Activated B cell treated with CpG ODN at 0.5 μM for 24 hours (primary cell): ENCODE data around the gene FHOD3. TPM values are rescaled to one million over a fixed set of nuclear protein-coding genes. Genes with fewer than 3 reads are reported as not detected.
"Not testable (repeated sequence)": the region's sequence is repeated elsewhere in the genome, so short reads cannot be mapped to it uniquely, and the experiment has no call there.

Experiments used
- ATAC-seq: fragments of 200-7000 bp; cut with Tn5 transposase; one replicate; pipeline ENCODE4 v1.10.0; 2021; ENCODE audit warnings: low read depth, mild to moderate bottlenecking, moderate library complexity
- CTCF ChIA-PET: fragments of 350-600 bp; sonication (Branson Sonifier 250); formaldehyde crosslinking; loops from one replicate; lab custom pipeline; 2021; ENCODE audit warnings: antibody characterized with exemption; lab: Charles Lee
- POLR2A ChIA-PET: fragments of 350-600 bp; sonication (Branson Sonifier 250); formaldehyde crosslinking; loops from one replicate; lab custom pipeline; 2021; ENCODE audit warnings: antibody characterized with exemption; lab: Charles Lee
- DNase-seq: peaks from one replicate; pipeline ENCODE4 v3.0.0; 2022
- H3K27ac Mint-ChIP-seq: one replicate; pipeline ENCODE4 v1.8.0; 2020; ENCODE audit warnings: mixed read lengths
- H3K27me3 Mint-ChIP-seq: one replicate; pipeline ENCODE4 v1.8.0; 2021; ENCODE audit warnings: mixed read lengths
- H3K36me3 Mint-ChIP-seq: one replicate; pipeline ENCODE4 v1.8.0; 2021; ENCODE audit warnings: low read depth, mixed read lengths
- H3K4me1 Mint-ChIP-seq: one replicate; pipeline ENCODE4 v1.8.0; 2021; ENCODE audit warnings: mixed read lengths
- H3K4me3 Mint-ChIP-seq: one replicate; pipeline ENCODE4 v1.8.0; 2020; ENCODE audit warnings: mild to moderate bottlenecking, mixed read lengths
- H3K9me3 Mint-ChIP-seq: one replicate; pipeline ENCODE4 v1.8.0; 2020; ENCODE audit warnings: mixed read lengths
- intact Hi-C: fragments of 100-400 bp; cut with micrococcal nuclease; formaldehyde crosslinking; loops from one replicate; pipeline ENCODE4 v1.15.1; 2024
- total RNA-seq: library from RNA; stranded (reverse); gene quantifications from 2 replicates; pipeline ENCODE4 v1.2.3, GENCODE V29; 2022
- TF ChIP-seq, protein P1 (sequence below): fragments of 200-600 bp; IDR thresholded peaks from one replicate; pipeline ENCODE4 v1.8.0; 2022; ENCODE audit warnings: antibody characterized with exemption, mild to moderate bottlenecking

The FHOD3 gene
- total RNA-seq, 1 donor from 2014 or later: not detected

DNA sequence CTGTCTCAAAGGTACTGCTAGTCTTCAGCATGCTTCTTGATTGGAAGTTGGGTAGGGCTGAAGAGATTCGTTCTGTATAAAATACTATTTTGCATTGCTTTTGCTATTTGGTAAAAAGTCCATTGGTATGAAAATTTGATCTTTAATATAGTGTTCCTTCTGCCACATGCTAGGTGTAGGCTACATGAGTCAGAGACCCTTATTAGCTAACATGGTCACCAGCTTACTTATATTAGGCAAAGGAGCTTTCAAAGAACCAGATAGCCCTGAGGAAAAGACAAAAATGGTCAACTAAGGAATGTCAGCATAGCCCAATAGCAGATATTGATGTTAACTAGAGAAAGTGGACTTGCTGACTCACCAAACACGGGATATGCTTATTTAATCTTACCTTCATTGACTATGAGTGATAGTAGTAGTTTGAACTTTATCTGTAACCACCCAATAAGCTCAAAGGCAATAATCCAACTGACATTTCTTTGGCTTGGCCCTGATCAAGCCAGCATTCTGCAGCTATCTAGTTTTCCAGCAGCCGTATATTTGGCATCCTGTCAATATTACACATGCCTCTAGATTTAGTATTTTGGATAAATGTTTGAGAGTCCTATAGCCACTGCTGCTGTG lies 421.3 kb downstream of the FHOD3 start:
- Mint-ChIP-seq H3K4me1 (no peaks in the 10 kb centered on the region), H3K27ac (no peak overlapping the region), H3K36me3 (no peaks in the 10 kb centered on the region), H3K9me3 (no peaks in the 10 kb centered on the region), H3K4me3 (no peak overlapping the region), H3K27me3 (no peaks in the 10 kb centered on the region)
- DNase-seq: no peak
- ChIA-PET CTCF (no interaction called here), POLR2A (no interaction called here)
- TF ChIP-seq, protein P1, sequence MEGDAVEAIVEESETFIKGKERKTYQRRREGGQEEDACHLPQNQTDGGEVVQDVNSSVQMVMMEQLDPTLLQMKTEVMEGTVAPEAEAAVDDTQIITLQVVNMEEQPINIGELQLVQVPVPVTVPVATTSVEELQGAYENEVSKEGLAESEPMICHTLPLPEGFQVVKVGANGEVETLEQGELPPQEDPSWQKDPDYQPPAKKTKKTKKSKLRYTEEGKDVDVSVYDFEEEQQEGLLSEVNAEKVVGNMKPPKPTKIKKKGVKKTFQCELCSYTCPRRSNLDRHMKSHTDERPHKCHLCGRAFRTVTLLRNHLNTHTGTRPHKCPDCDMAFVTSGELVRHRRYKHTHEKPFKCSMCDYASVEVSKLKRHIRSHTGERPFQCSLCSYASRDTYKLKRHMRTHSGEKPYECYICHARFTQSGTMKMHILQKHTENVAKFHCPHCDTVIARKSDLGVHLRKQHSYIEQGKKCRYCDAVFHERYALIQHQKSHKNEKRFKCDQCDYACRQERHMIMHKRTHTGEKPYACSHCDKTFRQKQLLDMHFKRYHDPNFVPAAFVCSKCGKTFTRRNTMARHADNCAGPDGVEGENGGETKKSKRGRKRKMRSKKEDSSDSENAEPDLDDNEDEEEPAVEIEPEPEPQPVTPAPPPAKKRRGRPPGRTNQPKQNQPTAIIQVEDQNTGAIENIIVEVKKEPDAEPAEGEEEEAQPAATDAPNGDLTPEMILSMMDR: no peak
- ATAC-seq: no peak
- intact Hi-C loops: no loop called here

DNA sequence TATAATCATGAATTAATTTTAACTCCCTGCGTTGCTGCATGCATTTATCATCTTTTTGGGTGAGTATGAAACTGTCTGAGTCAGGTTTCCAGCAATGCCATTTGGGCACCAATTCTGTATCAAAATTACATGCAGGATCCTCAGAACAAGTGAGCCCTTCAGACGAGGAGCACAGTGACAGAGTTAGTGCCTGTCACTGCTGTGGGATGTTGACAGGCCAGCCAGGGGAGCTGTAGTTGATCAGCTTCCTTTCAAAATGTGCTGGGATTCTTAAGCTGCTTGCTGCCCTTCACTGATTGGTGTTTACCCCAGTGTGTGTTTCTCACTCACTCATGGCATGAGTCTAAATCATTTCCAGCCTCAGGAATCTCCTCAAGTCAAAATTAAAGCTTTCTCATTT lies 422.1 kb downstream of the FHOD3 start:
- POLR2A ChIA-PET: no interaction called here
- no peaks in the 10 kb centered on the region for H3K4me1 Mint-ChIP-seq
- TF ChIP-seq, protein P1: no peak
- H3K27me3 Mint-ChIP-seq: no peaks in the 10 kb centered on the region
- CTCF ChIA-PET: no interaction called here
- ATAC-seq (no peak), DNase-seq (no peak)
- no peak overlapping the region for H3K4me3 Mint-ChIP-seq
- H3K36me3 Mint-ChIP-seq: no peaks in the 10 kb centered on the region
- no peaks in the 10 kb centered on the region for H3K9me3 Mint-ChIP-seq
- no peak overlapping the region for H3K27ac Mint-ChIP-seq
- intact Hi-C loops: no loop called here

DNA sequence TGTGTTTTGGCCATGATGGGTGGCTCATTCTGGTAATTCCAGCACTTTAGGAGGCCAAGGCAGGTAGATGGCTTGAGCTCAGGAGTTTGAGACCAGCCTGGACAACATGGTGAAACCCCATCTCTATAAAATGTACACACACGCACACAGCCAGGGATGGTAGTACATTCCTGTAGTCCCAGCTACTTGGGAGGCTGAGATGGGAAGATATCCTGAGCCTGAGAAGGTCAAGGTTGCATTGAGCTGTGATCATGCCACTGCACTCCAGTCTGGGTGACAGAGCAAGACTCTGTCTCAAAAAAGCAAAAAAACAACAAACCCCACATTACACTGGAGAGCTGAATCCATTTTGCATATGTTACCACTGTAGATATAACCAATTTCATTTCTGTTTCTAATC lies 423.8 kb downstream of the FHOD3 start:
- H3K27me3 Mint-ChIP-seq, intact Hi-C loops, H3K4me3 Mint-ChIP-seq, H3K4me1 Mint-ChIP-seq, DNase-seq, H3K36me3 Mint-ChIP-seq, CTCF ChIA-PET, H3K27ac Mint-ChIP-seq, ATAC-seq, POLR2A ChIA-PET, H3K9me3 Mint-ChIP-seq: not testable (repeated sequence)

DNA sequence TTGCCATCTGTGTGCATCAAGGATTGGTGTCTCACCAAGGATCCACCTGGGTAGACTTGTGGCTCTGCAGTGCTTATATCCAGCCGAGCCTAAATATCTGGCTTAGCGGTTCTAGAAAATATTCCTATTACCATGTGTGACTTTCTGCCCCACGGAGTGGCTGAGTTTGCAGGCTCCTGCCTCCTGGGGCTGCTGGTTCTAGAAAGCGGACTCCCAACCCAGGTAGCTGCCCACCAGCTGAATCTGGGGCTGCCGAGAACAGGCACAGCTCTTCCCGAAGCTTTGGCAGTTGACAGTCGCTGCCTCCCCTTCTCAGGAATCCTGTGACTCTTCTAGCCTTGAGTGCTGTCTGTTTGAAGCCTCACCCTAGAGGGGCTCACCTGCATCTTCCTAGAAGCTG lies 426.7 kb downstream of the FHOD3 start:
- H3K4me1 Mint-ChIP-seq: no peaks in the 10 kb centered on the region
- H3K9me3 Mint-ChIP-seq: no peaks in the 10 kb centered on the region
- DNase-seq (no peak), ATAC-seq (no peak)
- no peak overlapping the region for H3K27ac Mint-ChIP-seq
- intact Hi-C loops: no loop called here
- no peak overlapping the region for H3K4me3 Mint-ChIP-seq
- POLR2A ChIA-PET: no interaction called here
- no peaks in the 10 kb centered on the region for H3K36me3 Mint-ChIP-seq
- TF ChIP-seq, protein P1: no peak
- CTCF ChIA-PET: no interaction called here
- peaks cover 3% of the 10 kb centered on the region for H3K27me3 Mint-ChIP-seq

DNA sequence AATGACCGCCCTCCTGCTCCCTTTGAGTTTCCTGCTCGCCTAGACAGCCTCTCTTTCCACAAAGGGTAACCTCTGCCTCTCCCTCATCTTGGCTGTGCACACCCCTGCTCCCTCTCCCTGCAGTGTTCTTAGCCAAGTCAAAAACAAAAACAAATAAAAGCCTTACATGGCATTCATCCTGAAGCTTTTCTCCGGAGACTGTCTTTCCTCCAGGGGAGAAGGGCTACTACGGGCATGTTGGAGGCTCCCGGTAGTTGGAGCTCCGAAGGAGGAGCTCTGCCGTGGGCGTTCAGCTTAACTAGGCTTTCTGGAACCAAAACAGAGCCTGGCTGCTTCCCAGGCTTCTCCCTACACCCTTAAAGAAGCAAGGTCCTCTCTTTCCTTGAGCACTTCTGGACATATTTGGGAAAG lies 427.1 kb downstream of the FHOD3 start:
- H3K36me3 Mint-ChIP-seq: no peaks in the 10 kb centered on the region
- H3K27me3 Mint-ChIP-seq: peaks cover 3% of the 10 kb centered on the region
- DNase-seq (no peak), ATAC-seq (no peak)
- POLR2A ChIA-PET: no interaction called here
- intact Hi-C loops: no loop called here
- no peak overlapping the region for H3K27ac Mint-ChIP-seq
- no peaks in the 10 kb centered on the region for H3K4me1 Mint-ChIP-seq
- CTCF ChIA-PET: no interaction called here
- TF ChIP-seq, protein P1: no peak
- no peaks in the 10 kb centered on the region for H3K9me3 Mint-ChIP-seq
- no peak overlapping the region for H3K4me3 Mint-ChIP-seq

DNA sequence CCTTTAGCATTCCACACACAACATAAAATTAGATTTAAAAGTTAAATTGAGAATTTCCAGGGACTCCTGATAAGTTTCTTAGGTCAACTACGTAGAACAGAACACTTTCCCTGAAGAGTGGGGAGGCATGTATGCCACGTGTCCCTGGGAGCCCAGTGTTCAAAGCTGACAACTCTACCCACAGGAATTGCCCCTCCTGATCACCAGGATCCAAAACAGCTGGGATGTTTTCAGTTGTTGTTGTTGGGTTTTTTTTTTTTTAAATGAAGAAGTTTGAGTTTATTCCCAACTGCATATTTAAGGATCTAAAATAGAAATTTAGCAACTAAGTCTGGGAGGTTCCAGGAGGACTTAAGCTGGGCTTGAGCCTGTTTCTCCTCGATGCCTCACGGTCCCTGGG lies 430.8 kb downstream of the FHOD3 start:
- TF ChIP-seq, protein P1: no peak
- no peak overlapping the region for H3K4me3 Mint-ChIP-seq
- CTCF ChIA-PET: no interaction called here
- no peak overlapping the region for H3K27ac Mint-ChIP-seq
- H3K9me3 Mint-ChIP-seq: peaks cover 6% of the 10 kb centered on the region
- no peak for ATAC-seq
- H3K27me3 Mint-ChIP-seq: peaks cover 3% of the 10 kb centered on the region
- POLR2A ChIA-PET: no interaction called here
- no peak for DNase-seq
- intact Hi-C loops: no loop called here
- no peaks in the 10 kb centered on the region for H3K4me1 Mint-ChIP-seq
- no peaks in the 10 kb centered on the region for H3K36me3 Mint-ChIP-seq
